HT1080 (cell line): ENCODE data around the gene TGM3. TPM values are rescaled to one million over a fixed set of nuclear protein-coding genes. Genes with fewer than 3 reads are reported as not detected.
"Not testable (repeated sequence)": the region's sequence is repeated elsewhere in the genome, so short reads cannot be mapped to it uniquely, and the experiment has no call there.

Experiments used
- DNase-seq: peaks from one replicate; pipeline ENCODE4 v3.0.0-alpha.2; 2015; ENCODE audit warnings: low read depth
- polyA plus RNA-seq, 2 experiments: library from polyadenylated mRNA; depleted of rRNA; stranded (reverse); fragments of >200 nt; gene quantifications; 2 replicates each; pipeline ENCODE4 v1.2.3, GENCODE V29; 2015
- total RNA-seq: library from RNA; depleted of rRNA; stranded (reverse); fragments of >200 nt; shearing (Covaris generic); gene quantifications from 2 replicates; pipeline ENCODE4 v1.2.3, GENCODE V29; 2014; rRNA removed

The TGM3 gene
- total RNA-seq = not detected in 2 replicates
- polyA plus RNA-seq (2015; cell fraction: cytosol; rRNA removed) = not detected in 2 replicates
- polyA plus RNA-seq (2015; cell fraction: nucleus; rRNA removed) = not detected in 2 replicates

- DNase-seq = no peak
Observed at GRCh38 chr20:2295886-2296515, at the start of gene TGM3. Gene TGM3, plus strand, starts transcription at chr20:2296001. Its CDS starts 63 bp downstream, at chr20:2296064.

DNA sequence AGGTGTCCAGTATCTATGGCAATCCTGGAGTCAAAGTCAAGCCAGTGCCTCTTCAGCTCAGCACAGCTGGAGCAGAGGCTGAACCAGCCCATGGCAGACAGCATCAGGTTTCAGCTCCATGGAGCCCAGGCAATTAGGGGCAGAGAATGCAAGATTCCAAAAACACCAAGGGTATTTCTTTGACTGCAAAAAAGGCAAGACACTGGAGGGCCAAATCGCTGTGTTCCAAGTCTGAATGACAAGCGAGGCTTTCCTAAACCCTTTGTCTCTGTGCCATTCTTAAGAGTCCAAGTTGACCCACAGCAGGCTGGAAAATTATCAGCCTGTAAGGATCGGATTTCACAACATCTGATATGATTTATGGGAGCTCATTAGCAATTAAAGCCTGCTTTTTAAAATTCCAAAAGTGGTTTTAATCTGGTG is 49.7 kb upstream of the TGM3 start:
- DNase-seq = no peak

GRCh38 chr20:2248837-2249236 is 47.0 kb upstream of the TGM3 start:
- no peak for DNase-seq

DNA sequence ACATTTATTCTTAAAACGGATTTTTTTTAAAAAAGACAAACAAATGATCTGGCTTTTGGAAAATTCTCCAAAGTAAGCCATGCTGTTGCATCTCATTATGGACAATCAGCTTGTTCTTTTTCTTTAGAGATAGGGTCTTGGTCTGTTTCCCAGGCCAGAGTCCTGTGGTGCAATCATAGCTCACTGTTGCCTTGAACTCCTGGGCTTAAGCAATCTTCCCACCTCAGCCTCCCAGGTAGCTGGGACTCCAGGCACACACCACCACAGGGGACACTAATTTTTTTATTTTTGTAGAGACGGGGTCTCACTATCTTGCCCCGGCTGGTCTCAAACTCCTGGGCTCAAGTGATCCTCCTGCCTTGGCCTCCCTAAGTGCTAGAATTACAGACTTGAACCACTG is 45.9 kb upstream of the TGM3 start:
- DNase-seq = no peak

DNA sequence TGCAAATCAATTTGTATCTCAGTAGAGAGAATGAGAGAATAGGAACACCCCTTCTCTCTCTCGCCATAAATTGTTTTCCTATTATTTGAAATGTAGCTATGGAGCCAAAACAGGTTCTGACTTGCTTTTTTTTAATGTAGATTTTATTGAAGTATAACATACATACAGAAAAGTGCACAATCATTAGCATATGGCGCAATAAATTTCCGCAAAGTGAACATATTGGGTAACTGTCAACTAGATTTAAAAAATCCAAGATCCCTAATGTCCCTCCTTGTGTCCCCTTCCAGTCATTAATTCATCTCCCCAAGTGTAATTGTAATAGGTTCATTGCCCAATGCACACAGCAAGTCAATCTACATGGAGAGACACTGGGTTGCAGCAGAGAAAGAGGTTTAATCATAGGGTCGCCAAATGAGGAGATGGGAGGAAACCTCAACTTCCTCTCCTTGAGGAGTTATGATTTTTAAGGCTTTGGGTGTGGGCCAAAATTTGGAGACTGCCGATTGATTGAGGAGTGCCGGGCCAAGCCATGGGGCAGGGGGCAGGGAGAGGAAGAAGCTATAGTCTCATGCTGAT is 43.3 kb upstream of the TGM3 start:
- DNase-seq = no peak

DNA sequence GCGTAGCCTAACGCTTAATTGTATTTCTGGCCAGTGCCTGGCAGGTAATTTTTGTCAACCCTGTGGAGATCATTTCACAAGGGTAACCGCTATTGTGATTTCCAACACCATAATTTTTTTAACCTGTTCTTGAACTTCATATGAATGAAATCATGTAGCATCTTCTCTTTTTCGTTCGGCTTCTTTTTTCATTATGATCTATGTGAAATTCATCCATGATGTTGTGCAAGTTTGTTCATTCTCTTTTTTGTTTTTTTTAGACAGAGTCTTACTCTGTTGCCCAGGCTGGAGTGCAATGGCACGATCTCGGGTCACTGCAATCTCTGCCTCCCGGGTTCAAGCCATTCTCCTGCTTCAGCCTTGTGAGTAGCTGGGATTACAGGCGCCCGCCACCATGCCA is 42.5 kb upstream of the TGM3 start:
- DNase-seq = no peak

DNA sequence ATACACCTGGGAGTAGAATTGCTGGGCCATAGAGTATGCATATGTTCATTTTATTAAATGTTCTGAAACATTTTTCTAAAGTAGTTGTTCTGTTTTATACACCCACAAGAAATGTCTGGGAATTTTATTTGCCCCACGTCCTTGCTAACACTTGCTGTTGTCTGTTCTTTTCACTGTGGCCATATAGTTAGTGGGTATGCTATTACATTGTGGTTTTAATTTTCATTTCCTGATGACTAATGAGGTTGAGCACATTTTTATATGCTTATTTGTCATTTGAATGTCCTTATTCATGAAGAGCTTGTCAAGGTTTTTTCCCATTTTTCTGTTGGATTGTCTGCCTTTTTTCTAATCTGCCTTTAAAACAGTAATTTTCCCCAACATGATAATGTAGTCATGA is 41.5 kb upstream of the TGM3 start:
- peak; percentile 56 for DNase-seq

GRCh38 chr20:2255926-2256531 is 39.8 kb upstream of the TGM3 start:
- DNase-seq = no peak

- no peak for DNase-seq
Observed at GRCh38 chr20:2259731-2260130, 36.1 kb upstream of the TGM3 start.

DNA sequence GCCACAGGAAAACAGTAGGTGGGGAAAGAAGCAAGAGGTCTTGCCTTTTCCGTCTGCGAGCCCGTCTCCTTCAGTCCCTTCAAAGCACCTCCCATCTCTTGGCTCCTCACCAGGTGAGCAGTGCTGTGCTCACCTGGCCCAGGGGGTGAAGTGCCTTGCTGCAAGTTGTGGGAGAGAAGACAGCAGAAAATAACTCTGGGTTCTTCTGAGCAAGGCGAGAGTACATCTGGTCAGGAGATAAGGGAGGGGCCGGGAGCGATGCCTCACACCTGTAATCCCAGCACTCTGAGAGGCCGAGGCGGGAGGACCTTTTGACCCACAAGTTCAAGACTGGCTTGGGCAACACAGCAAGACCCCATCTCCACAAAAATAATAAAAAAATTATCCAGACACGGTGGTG is 35.6 kb upstream of the TGM3 start:
- DNase-seq = no peak

- peak; percentile 53 for DNase-seq
Observed at GRCh38 chr20:2261046-2261485, 34.7 kb upstream of the TGM3 start.

DNA sequence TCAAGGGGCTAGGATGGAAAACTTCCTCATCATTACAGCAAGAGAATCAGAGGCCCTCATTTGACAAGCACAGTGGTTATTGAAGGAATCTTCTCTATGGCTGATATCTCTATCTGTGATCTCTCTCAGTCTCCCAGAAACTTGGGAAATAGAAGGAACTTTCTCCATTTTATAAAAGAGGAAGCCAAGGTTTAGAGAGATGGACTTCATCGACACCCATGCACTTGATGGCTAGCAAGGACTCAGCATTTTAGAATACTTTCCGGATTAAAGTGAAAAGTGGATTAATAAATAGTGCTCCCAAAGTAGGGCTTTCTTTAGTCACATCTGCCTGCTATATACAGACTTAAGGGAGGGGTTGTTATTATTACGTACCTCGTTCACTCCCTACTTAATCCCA is 34.2 kb upstream of the TGM3 start:
- no peak for DNase-seq

DNA sequence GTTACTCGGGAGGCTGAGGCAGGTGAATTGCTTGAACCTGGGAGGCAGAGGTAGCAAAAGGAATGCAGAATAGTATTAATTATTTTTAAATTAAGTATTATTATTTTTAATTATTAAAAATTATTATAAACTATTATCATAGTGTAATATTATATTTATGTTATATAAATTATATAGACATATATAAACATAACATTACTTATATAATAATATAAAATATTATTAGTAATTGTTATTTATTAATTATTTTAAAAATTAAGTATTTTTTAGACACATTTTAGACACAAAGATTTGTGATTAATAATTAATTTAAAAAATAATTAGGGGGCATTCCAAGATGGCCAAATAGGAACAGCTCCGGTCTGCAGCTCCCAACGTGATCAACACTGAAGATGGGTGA is 31.7 kb upstream of the TGM3 start:
- DNase-seq = no peak

- DNase-seq = not testable (repeated sequence)
Observed at GRCh38 chr20:2264621-2265374, 31.0 kb upstream of the TGM3 start.

- no peak for DNase-seq
Observed at GRCh38 chr20:2273634-2274302, 22.0 kb upstream of the TGM3 start.

- DNase-seq = no peak
Observed at GRCh38 chr20:2276015-2276414, 19.8 kb upstream of the TGM3 start.

DNA sequence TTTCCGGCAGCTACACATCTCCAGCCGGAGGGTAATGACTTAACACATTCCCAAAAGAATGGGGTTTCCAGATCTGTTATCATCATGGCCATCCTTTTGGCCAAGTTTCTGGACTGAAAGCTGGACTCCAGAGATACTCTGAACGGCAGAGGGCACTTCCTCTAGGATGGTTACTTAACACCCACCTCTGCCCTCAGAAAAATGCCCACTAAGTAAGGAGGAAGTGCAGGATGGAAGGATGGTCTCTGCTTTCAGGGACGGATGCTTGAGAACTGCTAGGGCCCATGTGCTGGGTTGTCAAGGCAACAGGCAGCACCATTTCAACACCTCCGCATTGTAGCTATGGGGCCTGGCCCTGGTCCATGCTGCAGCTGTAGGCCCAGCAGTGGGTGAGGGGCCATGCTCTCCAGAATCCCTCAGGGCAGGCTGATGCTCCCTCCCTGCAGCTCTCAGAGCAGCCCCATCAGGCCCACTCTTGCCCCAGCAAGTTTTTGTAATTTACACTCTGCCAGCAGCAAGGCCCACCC is 16.5 kb upstream of the TGM3 start:
- no peak for DNase-seq

DNA sequence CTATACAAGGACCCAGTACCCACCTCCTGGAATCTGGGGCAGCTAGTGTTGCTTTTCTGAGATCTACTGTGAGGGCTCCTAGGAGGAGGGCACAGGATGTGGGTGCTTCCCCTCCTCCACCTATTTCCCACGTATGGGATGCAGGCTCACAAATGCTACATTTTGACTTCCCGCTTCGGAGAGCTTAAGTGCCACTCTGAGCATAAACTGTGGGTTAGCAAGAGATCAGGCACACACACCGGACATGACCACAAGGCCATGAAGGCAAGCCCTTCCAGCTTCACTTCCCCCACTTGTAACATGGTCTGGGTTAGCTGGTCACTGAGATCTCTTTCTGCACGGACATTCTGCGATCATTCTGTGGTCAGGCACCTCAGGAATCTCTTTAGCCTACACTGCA is 15.7 kb upstream of the TGM3 start:
- no peak for DNase-seq

- no peak for DNase-seq
Observed at GRCh38 chr20:2281563-2281962, 14.2 kb upstream of the TGM3 start.

DNA sequence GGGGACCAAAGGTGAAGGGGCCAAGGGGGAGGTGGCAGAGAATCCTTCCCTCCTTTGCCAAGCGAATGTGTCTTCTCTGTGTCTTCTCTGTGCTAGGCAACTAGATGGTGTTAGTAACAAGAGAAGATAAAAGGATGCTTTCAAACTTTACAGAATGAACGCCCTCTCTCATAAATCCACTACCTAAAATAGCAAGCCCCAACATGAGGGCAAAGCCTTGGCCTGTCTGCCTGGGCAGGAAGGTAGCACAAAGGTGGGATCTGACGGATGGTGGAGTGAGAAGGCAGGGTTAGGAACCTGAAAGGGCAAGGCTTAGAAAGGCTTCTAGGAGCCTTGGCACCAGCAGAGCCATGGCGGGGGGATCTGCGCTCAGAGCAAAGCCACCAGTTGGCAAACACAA is 13.6 kb upstream of the TGM3 start:
- DNase-seq = no peak
